Suprapubic skin (tissue), 3 donors: ENCODE results near the gene GALNT15.

Experiments
- POLR2A ChIP-seq, 2 donors: fragments of 450-650 bp; IDR thresholded peaks; one replicate each; pipeline ENCODE4 v1.6.1; 2017; ENCODE audit warnings: antibody characterized with exemption in 2 of 2, mild to moderate bottlenecking in 2 of 2, moderate library complexity in 2 of 2
- TF ChIP-seq, protein P1 (sequence below), 2 donors: fragments of 200-600 bp in 1 of 2; fragments of 450-650 bp in 1 of 2; sonication (generic) in 1 of 2; IDR thresholded peaks; one replicate each; pipeline ENCODE4 v1.5.1; 2016 to 2019; ENCODE audit warnings: antibody characterized with exemption in 2 of 2, mild to moderate bottlenecking in 1 of 2, moderate library complexity in 1 of 2

DNA sequence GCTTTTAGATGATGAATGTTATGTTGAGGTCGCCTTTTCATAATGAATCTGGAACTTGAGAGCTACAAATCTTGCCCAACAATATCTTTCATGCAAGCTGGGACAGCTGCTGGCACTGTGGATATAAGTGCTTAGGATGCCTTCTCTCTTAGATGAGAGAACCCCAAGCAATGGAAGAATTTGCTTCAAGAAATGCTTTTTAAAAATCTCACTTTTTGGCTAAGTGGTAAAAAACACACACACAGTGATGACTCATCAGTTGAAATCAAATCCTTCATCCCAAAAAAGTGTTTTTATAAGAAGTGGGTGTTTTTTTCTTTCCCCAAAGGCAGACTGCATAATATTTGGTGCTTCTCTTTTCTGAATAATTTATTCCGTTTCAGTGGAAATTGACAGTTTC is 38.4 kb upstream of the GALNT15 start:
- TF ChIP-seq, protein P1, sequence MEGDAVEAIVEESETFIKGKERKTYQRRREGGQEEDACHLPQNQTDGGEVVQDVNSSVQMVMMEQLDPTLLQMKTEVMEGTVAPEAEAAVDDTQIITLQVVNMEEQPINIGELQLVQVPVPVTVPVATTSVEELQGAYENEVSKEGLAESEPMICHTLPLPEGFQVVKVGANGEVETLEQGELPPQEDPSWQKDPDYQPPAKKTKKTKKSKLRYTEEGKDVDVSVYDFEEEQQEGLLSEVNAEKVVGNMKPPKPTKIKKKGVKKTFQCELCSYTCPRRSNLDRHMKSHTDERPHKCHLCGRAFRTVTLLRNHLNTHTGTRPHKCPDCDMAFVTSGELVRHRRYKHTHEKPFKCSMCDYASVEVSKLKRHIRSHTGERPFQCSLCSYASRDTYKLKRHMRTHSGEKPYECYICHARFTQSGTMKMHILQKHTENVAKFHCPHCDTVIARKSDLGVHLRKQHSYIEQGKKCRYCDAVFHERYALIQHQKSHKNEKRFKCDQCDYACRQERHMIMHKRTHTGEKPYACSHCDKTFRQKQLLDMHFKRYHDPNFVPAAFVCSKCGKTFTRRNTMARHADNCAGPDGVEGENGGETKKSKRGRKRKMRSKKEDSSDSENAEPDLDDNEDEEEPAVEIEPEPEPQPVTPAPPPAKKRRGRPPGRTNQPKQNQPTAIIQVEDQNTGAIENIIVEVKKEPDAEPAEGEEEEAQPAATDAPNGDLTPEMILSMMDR (IDR thresholded peaks at IDR 0.05): no peak
- no peak for TF ChIP-seq POLR2A (IDR thresholded peaks at IDR 0.05)
